GM21390 (cell line): ENCODE measurements around the gene ETNK2.
"Not testable (repeated sequence)": the region's sequence is repeated elsewhere in the genome, so short reads cannot be mapped to it uniquely, and the experiment has no call there.

Experiments
- ATAC-seq: cut with Tn5 transposase; IDR thresholded peaks from one replicate; pipeline ENCODE4 v1.9.1; 2021; ENCODE audit not compliant: unreplicated experiment

Gene ETNK2

DNA sequence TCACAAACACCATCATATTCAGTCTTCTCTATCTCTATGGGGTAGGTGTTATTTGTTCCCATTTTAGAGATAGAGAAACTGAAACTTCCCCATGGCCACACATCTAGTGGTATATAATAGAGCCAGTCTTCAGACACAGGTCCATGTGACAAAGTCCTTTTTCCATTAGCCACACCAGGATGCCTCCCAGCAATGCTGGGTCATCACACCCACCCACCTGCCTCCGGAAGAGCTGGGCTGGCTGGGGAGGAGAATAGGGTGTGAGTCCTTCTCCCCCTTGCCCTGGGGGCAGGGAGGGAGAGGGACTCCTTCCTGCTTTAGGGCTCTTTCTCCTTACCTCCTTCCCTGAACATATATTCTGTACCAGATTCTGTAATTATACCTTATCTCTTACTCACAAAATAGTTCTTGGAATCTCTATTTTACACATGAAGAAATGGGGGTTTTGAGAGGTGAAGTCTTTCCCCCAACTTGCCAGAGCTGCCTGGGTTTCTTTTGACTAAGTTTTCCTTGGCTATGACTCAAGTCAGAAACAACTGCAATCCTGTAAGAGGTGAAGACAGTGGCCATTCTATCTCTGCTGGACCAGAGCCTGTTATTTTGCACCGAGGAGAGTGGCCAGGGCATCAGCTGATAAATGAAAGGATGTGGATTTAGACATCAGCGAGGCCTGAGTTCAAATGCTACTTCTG is 49.0 kb downstream of the ETNK2 start:
- no peak for ATAC-seq

- no peak for ATAC-seq
Observed at GRCh38 chr1:204102029-204102611, 49.7 kb downstream of the ETNK2 start.

DNA sequence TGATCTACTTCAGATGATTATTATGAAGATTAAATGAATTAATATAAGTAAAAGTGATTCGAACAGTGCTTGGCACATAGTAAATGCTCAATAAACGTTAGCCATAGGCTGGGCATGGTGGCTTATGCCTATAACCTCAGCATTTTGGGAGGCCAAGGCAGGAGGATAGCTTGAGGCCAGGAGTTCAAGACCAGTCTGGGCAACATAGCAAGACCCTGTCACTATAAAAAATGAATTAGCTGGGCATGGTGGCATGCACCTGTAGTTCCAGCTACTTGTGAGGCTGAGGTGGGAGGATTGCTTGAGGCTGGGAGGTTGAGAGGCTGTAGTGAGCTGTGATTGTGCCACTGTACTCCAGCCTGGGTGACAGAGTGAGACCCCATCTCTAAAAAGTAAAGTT is 52.1 kb downstream of the ETNK2 start:
- ATAC-seq, result not testable (repeated sequence)

DNA sequence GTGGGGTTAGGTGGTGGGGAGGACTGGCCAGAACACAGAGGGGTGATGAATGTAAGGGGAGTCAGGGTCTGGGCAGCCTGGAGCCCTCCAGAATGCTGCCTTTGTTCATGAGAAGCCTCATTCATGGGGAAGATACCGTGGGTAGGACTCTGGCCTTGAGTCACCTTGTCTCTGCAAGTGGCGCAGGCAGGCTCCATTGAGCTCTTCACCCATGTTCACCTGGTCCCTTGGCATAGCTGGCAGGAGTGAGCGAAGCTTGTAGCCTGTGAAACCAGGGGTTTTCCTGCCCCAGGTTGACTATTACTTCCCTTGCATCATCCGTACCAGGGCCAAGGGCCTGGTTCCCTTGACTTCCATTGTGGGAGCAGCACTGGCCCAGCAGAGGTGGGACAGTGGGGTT is 53.2 kb downstream of the ETNK2 start:
- ATAC-seq, result no peak

GRCh38 chr1:204096931-204097330 is 54.9 kb downstream of the ETNK2 start:
- no peak for ATAC-seq

GRCh38 chr1:204094856-204095634 is 56.8 kb downstream of the ETNK2 start:
- ATAC-seq, result no peak

- no peak for ATAC-seq
Observed at GRCh38 chr1:204094313-204094729, 57.5 kb downstream of the ETNK2 start.

DNA sequence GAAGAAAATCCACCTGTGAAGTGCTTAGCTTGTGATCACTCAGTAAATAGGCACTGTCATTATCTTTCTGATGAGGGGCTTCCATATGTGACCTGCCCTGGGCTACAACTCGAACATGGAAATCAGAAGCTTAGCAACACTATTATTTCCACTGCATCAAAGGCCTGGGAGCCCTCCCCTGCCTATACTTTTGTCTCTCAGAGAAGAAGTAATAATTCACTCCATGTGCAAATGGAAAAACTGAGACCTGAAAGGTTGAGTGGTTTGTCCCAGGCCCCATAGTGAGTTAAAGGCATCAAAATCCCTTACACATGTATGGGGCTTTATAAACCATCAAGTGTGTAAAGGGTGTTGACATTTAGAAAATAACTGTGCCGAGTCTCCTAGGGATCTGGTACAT is 58.1 kb downstream of the ETNK2 start:
- no peak for ATAC-seq

- no peak for ATAC-seq
Observed at GRCh38 chr1:204093421-204093717, 58.5 kb downstream of the ETNK2 start.

DNA sequence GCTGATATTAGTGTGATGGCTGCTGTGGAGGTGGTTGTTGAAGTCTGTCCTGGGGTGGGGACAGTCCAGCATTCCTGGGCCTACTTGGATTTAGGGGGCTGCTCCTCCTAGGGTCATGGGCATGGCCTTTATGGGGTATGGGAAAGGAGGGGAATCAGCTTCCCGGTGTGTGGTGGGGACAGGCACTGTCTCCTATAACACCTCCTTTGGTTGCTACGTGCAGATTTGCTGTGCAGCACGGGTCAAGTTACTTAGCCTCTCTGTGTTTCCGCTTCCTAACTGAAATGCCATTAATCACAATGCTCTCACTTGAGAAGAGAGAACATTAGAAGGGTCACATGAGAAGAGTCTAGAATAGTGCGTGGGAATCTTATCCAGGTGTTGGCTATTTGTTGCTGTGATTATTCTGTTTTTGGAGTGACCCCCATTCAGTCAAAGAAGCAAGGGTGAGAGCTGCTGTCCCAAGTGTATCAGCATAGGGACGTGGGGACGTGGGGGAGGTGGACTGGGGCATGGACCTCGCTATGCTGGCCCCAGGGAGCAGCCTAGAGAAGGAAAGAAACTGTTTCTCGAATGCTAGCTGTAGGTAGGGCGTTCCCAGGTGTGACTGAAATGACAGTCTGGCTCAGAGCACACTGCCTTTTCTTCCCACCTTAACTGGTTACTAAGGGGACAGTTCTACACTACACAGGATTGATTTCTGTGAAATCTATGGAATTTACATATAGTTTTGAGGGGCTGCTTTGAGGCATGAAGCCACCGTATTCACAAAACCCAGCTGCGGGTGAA is 59.0 kb downstream of the ETNK2 start:
- ATAC-seq, result no peak

DNA sequence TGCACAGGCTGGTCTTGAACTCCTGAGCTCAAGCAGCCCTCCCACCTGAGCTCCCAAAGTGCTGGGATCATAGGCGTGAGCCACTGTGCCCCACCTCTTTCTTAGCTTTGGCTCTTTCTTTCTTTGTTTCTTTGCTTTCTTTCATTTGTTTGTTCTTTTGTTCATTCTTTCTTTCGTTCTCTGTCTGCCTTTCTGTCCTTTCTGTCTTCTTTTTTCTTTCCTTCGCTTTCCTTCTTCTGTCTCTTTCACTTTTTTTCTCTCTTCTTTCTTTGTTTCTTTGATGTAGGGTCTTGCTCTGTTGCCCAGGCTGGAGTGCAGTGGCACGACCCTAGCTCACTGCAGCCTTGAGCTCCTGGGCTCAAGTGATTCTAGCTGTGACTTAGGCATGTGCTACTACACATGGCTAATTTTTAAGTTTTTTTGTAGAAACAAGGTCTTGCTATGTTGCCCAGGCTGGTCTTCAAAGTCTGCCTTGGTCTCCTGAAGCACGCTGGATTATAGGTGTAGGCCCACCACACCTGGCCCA is 60.0 kb downstream of the ETNK2 start:
- ATAC-seq, result no peak

DNA sequence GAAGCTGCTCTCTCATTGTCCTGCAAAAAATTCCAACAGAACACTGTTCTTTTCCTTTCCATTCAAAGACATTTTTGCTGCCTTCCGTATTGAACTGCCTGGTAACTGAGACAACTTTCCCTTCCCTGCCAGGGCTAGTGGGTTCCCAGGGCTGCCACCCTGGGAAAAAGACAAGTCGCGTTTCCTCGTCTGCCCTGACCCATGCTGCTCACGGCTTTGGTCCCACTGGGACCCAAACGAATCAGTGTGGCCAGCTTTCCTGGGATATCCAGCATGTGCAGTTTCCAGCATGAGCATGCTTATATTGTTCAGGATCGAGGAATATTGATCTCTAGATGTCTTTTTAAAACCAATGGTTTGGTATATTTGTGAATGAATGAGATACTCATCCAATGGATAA is 60.8 kb downstream of the ETNK2 start:
- no peak for ATAC-seq

GRCh38 chr1:204090132-204090531 is 61.7 kb downstream of the ETNK2 start:
- ATAC-seq, result not testable (repeated sequence)

GRCh38 chr1:204089044-204089751 is 62.6 kb downstream of the ETNK2 start:
- no peak for ATAC-seq

DNA sequence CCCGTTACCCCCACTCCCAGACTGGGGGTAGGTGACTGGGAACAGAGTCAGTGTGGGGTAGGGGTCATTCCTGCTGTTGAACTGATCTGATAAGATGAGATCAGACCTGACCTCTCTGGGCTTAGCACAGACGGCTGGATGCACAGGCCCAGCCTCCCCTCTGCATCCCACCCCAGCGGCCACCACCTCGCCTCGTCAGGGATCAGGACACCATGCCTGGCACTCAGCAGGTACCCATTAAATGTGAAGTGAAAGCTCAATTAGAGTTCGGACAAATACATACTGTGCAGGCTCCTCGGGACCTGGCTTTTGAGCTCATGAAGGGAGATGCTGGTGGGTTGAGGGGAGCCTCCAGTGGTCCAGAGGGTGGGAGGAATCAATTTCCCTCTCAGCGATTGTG is 63.2 kb downstream of the ETNK2 start:
- no peak for ATAC-seq

- ATAC-seq, result no peak
Observed at GRCh38 chr1:204087893-204088528, 63.8 kb downstream of the ETNK2 start.

DNA sequence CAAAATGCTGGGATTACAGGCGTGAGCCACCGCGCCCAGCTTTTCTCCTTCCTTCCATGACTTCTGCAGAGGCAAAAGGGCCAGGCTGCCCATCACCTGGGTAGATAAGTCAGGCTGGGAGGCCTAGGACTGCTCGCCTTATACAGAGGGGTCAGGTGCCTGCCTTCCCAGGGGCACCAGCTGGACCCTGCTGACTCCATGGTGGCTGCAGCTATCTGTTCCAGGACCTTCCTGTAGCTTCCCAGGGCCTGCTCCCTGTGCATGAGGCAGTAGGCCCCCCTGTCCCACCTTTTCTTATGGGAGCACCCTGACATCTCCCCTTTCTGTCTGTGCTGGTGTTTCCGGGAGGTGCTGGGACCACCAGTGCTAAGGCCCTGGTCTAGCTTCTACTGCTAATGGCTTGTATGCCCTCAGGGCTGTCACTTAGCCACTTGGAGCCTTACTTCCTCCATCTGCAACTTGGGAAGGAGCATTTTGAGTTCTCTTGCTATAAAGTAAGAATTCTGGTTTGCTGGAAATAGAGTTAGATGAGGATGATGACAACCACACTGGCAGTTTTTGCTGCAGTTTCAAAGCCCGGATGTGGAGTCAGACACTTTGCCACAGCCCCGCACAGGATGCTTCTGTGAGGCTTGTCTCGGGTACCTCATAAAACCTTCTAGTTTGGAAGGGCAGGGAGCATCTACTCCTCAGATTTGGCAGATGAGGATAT is 64.5 kb downstream of the ETNK2 start:
- ATAC-seq, result no peak

GRCh38 chr1:204085876-204086275 is 66.0 kb downstream of the ETNK2 start:
- no peak for ATAC-seq

DNA sequence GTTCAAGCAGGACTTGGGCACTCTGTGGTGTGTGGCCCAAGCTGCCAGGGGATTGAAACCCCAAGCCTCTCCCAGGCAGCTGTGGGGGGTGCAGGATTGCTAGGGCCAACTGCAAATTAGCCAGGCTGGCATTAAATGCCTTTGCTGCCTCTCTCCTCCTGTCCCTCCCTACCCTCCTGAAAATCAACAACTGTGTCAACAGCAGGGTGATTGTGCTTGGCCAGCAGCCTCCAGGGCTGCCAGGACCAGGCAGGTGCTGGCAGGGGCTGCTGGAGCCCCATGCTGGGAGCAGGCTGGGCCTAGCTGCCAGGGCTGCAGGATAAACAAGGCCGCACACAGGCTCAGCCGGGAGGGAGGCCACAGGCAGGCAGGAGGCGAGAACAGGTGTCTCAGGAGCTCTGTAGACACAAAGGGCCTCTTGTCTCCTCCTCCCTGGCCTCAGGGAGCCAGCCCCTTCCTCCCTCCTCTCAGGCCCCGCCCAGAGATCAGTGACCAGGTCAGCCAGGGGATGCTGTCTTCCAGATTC is 67.5 kb downstream of the ETNK2 start:
- no peak for ATAC-seq
